Hepatocyte (in vitro differentiated cells): ENCODE results near the gene CCDC81. TPM values are rescaled to one million over a fixed set of nuclear protein-coding genes. Genes with fewer than 3 reads are reported as not detected.

Source experiments
- DNase-seq: peaks from one replicate; pipeline ENCODE4 v3.0.0-alpha.2; 2016; ENCODE audit warnings: low spot score
- H2AFZ ChIP-seq: fragments of 200-600 bp; sonication (generic); 2 replicates; pipeline ENCODE4 v1.6.0; 2016; ENCODE audit warnings: antibody characterized with exemption, mild to moderate bottlenecking
- H3K27ac ChIP-seq: fragments of 200-600 bp; sonication (generic); 2 replicates; pipeline ENCODE4 v1.5.1; 2016; ENCODE audit warnings: mild to moderate bottlenecking
- H3K27me3 ChIP-seq: fragments of 200-600 bp; sonication (generic); 2 replicates; pipeline ENCODE4 v1.6.1; 2016
- H3K36me3 ChIP-seq: fragments of 200-600 bp; sonication (generic); replicated peaks from 2 replicates; pipeline ENCODE4 v1.5.1; 2016; ENCODE audit warnings: low read depth; ENCODE audit not compliant: insufficient read depth
- H3K4me1 ChIP-seq: fragments of 200-600 bp; sonication (generic); 2 replicates; pipeline ENCODE4 v1.5.1; 2016; ENCODE audit warnings: mild to moderate bottlenecking, moderate library complexity; ENCODE audit not compliant: insufficient read depth
- H3K4me2 ChIP-seq: fragments of 200-600 bp; sonication (generic); 2 replicates; pipeline ENCODE4 v1.6.0; 2016
- H3K4me3 ChIP-seq: fragments of 200-600 bp; sonication (generic); 2 replicates; pipeline ENCODE4 v1.5.1; 2016; ENCODE audit warnings: mild to moderate bottlenecking
- H3K79me2 ChIP-seq: fragments of 200-600 bp; sonication (generic); 2 replicates; pipeline ENCODE4 v1.6.0; 2017; ENCODE audit warnings: mild to moderate bottlenecking
- H3K9me2 ChIP-seq: fragments of 200-600 bp; sonication (generic); replicated peaks from 2 replicates; pipeline ENCODE4 v1.6.0; 2017; ENCODE audit warnings: mild to moderate bottlenecking; ENCODE audit not compliant: insufficient read depth
- H3K9me3 ChIP-seq: fragments of 200-600 bp; sonication (generic); 2 replicates; pipeline ENCODE4 v1.5.1; 2016; ENCODE audit warnings: low read depth, mild to moderate bottlenecking
- H4K20me1 ChIP-seq: fragments of 200-600 bp; sonication (generic); 2 replicates; pipeline ENCODE4 v1.6.0; 2016; ENCODE audit warnings: mild to moderate bottlenecking; ENCODE audit not compliant: insufficient read depth, poor library complexity, severe bottlenecking
- CTCF ChIP-seq: fragments of 200-600 bp; sonication (generic); IDR thresholded peaks from 2 replicates; pipeline ENCODE4 v1.5.1; 2016; ENCODE audit warnings: antibody characterized with exemption, mild to moderate bottlenecking; ENCODE audit not compliant: poor library complexity
- EZH2 ChIP-seq: fragments of 200-600 bp; sonication (generic); IDR thresholded peaks from 2 replicates; pipeline ENCODE4 v1.6.1; 2016; ENCODE audit warnings: antibody characterized with exemption, mild to moderate bottlenecking, borderline replicate concordance
- EZH2phosphoT487 ChIP-seq: fragments of 200-600 bp; sonication (generic); IDR thresholded peaks from one replicate; pipeline ENCODE4 v1.6.1; 2018; ENCODE audit warnings: antibody characterized with exemption, mild to moderate bottlenecking, low read depth, moderate library complexity; ENCODE audit not compliant: unreplicated experiment, severe bottlenecking
- WGBS: methylation state at CpG from one replicate; pipeline ENCODE4 v1.1.6; 2016; ENCODE audit warnings: low lambda C conversion rate; ENCODE audit errors: missing lambda C conversion rate; 5-methylcytosine and 5-hydroxymethylcytosine counted together
- polyA plus RNA-seq: library from polyadenylated mRNA; unstranded; fragments of >200 nt; fragmentation: Nextera tagmentation; extraction: Ambion mirVana; gene quantifications from 2 replicates; pipeline ENCODE4 v1.2.1, GENCODE V29; 2016
- total RNA-seq: library from RNA; depleted of rRNA; stranded (reverse); fragments of >200 nt; gene quantifications from 2 replicates; pipeline ENCODE4 v1.2.3, GENCODE V29; 2014

The CCDC81 gene
- total and polyA plus RNA-seq, 2 experiments from 2014 or later = 0.16 to 0.33 TPM

DNA sequence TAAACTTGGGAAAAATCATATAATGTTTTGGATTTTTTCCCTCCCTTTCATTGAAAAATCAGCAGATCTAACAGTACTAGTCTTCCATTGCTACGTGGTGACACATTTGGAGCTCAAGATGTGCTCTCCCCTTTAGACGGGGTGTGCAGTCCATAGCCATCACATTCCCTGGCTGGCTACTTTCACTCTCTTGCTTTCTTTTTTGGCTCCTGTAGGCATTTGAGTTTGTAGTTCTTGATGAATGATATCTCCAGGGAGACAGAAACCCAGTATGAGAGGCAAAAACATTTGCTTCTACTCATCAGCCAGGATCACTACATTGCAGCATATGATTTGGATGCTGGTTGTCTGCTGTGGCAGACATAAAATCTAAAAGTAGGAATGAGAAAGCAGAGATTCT, 12.1 kb downstream of the CCDC81 start:
- no peak for DNase-seq
- H2AFZ ChIP-seq = no peak overlapping the region
- WGBS = 96% methylated on average over 2 of the region's 2 CpGs

GRCh38 chr11:86388198-86388597, 13.5 kb downstream of the CCDC81 start:
- H3K4me1 ChIP-seq = no peaks in the 10 kb centered on the region
- no peaks in the 10 kb centered on the region for H4K20me1 ChIP-seq
- TF ChIP-seq EZH2phosphoT487 = no peak
- no peak for TF ChIP-seq CTCF
- no peak for TF ChIP-seq EZH2
- H3K4me2 ChIP-seq = no peak overlapping the region
- no peaks in the 10 kb centered on the region for H3K27me3 ChIP-seq
- peak; percentile 16 for DNase-seq
- H2AFZ ChIP-seq = no peak overlapping the region
- no peak overlapping the region for H3K4me3 ChIP-seq
- H3K9me3 ChIP-seq = no peaks in the 10 kb centered on the region
- WGBS = 62% methylated on average over 4 of the region's 4 CpGs
- no peaks in the 10 kb centered on the region for H3K9me2 ChIP-seq
- no peaks in the 10 kb centered on the region for H3K36me3 ChIP-seq
- no peaks in the 10 kb centered on the region for H3K79me2 ChIP-seq
- H3K27ac ChIP-seq = no peak overlapping the region

More for the DNA sequence above, 12.1 kb downstream of the CCDC81 start:
- Histone ChIP-seq H3K4me2 (no peak overlapping the region), H3K9me3 (no peaks in the 10 kb centered on the region), H3K27me3 (no peaks in the 10 kb centered on the region), H3K36me3 (no peaks in the 10 kb centered on the region), H3K27ac (no peak overlapping the region), H3K9me2 (no peaks in the 10 kb centered on the region), H3K4me3 (no peak overlapping the region), H4K20me1 (no peaks in the 10 kb centered on the region), H3K79me2 (no peaks in the 10 kb centered on the region), H3K4me1 (no peaks in the 10 kb centered on the region)
- TF ChIP-seq EZH2 = no peak
- no peak for TF ChIP-seq EZH2phosphoT487
- no peak for TF ChIP-seq CTCF

GRCh38 chr11:86390487-86390886, 15.8 kb downstream of the CCDC81 start:
- H3K27me3 ChIP-seq = no peaks in the 10 kb centered on the region
- H3K36me3 ChIP-seq = no peaks in the 10 kb centered on the region
- no peaks in the 10 kb centered on the region for H3K9me2 ChIP-seq
- no peak for DNase-seq
- TF ChIP-seq CTCF = no peak
- TF ChIP-seq EZH2 = no peak
- TF ChIP-seq EZH2phosphoT487 = no peak
- 87% methylated on average over 3 of the region's 3 CpGs for WGBS
- H2AFZ ChIP-seq = no peak overlapping the region
- no peaks in the 10 kb centered on the region for H3K4me1 ChIP-seq
- H3K27ac ChIP-seq = no peak overlapping the region
- H3K9me3 ChIP-seq = no peaks in the 10 kb centered on the region
- H3K79me2 ChIP-seq = no peaks in the 10 kb centered on the region
- H3K4me2 ChIP-seq = no peak overlapping the region
- no peaks in the 10 kb centered on the region for H4K20me1 ChIP-seq
- H3K4me3 ChIP-seq = no peak overlapping the region

DNA sequence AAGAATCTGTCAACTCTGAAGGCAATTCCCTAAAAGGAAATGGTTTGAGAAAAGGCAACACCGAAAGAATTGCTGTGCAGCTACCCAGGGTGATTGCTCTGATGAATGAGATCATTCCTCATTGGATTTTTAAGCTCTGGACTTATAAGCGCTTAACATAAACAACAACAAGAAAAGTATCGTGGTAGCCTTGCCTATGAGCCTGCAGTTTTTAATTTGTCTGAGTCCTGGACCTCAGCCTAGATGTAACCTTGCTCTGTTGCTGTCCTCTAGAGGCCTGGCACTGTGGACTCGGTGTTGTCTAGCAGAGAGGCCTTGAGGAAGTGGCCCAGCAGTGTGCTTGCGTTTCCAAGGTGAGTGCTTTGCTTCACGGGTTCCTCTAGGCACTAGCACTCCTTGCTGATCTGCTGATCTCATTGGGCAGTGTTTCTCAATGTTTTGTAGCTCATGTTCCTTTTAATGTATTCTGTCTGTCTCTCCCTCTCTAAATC, 20.4 kb downstream of the CCDC81 start:
- H3K27me3 ChIP-seq = no peaks in the 10 kb centered on the region
- H3K79me2 ChIP-seq = no peaks in the 10 kb centered on the region
- no peaks in the 10 kb centered on the region for H3K36me3 ChIP-seq
- H3K4me1 ChIP-seq = no peaks in the 10 kb centered on the region
- no peaks in the 10 kb centered on the region for H3K9me2 ChIP-seq
- H3K4me3 ChIP-seq = no peak overlapping the region
- H3K9me3 ChIP-seq = no peaks in the 10 kb centered on the region
- H3K27ac ChIP-seq = no peak overlapping the region
- H4K20me1 ChIP-seq = no peaks in the 10 kb centered on the region
- TF ChIP-seq CTCF = no peak
- TF ChIP-seq EZH2phosphoT487 = no peak
- TF ChIP-seq EZH2 = no peak
- H3K4me2 ChIP-seq = no peak overlapping the region
- no peak overlapping the region for H2AFZ ChIP-seq
- DNase-seq = peak; percentile 22
- 47% methylated on average over 6 of the region's 6 CpGs for WGBS
